Uterus (tissue), 2 donors: ENCODE measurements around the gene P4HTM.

Experiments
- POLR2A ChIP-seq, 2 donors: fragments of 450-650 bp; IDR thresholded peaks; one replicate each; pipeline ENCODE4 v1.6.1; 2016; ENCODE audit warnings: antibody characterized with exemption in 2 of 2, mild to moderate bottlenecking in 1 of 2, moderate library complexity in 1 of 2
- TF ChIP-seq, protein P1 (sequence below), 4 experiments: fragments of 200-600 bp in 2 of 4; fragments of 450-650 bp in 2 of 4; sonication (generic) in 2 of 4; IDR thresholded peaks; one replicate each; pipeline ENCODE4 v1.5.1; 2016 to 2019; ENCODE audit warnings: antibody characterized with exemption in 4 of 4, mild to moderate bottlenecking in 2 of 4, moderate library complexity in 1 of 4

DNA sequence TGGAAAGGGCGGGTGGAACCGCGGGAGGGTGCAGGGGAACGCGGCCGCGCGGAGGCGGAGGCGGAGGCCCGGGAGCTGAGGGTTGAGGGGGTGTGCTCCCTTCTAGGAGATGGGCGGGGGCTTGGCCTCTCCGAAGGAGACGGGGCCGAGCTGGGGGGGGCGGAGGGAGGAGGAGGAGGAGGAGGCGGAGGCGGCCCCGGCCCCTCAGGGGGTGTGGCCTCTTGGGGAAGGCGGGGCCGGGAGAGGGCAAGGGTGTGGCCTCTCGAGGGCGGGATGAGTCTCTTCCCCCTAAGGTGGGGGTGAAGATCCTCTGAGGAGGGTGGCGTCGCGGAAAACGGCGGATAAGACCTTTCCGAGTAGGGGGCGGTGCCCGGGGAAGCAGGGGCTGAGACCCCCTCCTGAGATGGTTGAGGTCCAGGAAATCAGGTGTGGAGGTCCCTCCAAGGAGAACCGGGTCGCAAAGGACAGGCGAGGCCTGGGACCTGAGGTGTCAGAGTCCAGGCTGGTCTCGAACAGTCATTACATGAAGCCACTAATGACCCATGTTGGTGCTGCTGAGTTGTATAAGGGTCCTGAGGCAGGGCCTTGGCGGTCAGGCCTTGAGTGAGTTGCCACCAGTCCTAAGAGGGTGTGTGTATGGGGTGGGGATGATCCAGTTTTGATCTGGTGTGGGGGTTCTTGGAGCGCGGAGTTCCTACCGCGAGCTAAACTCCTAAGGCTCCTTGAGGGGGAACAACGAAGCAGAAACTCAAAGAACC is 17.9 kb downstream of the P4HTM start:
- TF ChIP-seq, protein P1, sequence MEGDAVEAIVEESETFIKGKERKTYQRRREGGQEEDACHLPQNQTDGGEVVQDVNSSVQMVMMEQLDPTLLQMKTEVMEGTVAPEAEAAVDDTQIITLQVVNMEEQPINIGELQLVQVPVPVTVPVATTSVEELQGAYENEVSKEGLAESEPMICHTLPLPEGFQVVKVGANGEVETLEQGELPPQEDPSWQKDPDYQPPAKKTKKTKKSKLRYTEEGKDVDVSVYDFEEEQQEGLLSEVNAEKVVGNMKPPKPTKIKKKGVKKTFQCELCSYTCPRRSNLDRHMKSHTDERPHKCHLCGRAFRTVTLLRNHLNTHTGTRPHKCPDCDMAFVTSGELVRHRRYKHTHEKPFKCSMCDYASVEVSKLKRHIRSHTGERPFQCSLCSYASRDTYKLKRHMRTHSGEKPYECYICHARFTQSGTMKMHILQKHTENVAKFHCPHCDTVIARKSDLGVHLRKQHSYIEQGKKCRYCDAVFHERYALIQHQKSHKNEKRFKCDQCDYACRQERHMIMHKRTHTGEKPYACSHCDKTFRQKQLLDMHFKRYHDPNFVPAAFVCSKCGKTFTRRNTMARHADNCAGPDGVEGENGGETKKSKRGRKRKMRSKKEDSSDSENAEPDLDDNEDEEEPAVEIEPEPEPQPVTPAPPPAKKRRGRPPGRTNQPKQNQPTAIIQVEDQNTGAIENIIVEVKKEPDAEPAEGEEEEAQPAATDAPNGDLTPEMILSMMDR (IDR thresholded peaks at IDR 0.05), result peak in 1 of 4 experiments; percentile 3
- TF ChIP-seq POLR2A (IDR thresholded peaks at IDR 0.05), result no peak
